HepG2 (cell line): ENCODE measurements around the gene TMEM231. TPM values are rescaled to one million over a fixed set of nuclear protein-coding genes. Genes with fewer than 3 reads are reported as not detected.

Experiments used
- FIP1L1 ChIP-seq: fragments of 200-400 bp; formaldehyde crosslinking; IDR thresholded peaks from 2 replicates; pipeline ENCODE4 v1.6.1; 2018; ENCODE audit warnings: low read depth, mild to moderate bottlenecking, low read length, moderate library complexity, borderline replicate concordance; ENCODE audit not compliant: insufficient read depth
- FOXA3 ChIP-seq: IDR thresholded peaks from 2 replicates; pipeline ENCODE4 v1.6.1; 2016; ENCODE audit warnings: missing genetic modification reagents, missing compliant biosample characterization
- HDAC2 ChIP-seq: sonication (generic); formaldehyde crosslinking; IDR thresholded peaks from 2 replicates; pipeline ENCODE4 v1.4.0; 2020; ENCODE audit warnings: missing genetic modification reagents
- MTA1 ChIP-seq: sonication (generic); formaldehyde crosslinking; IDR thresholded peaks from 2 replicates; pipeline ENCODE4 v1.4.0; 2020; ENCODE audit warnings: missing genetic modification reagents, mild to moderate bottlenecking, borderline replicate concordance
- NCOR1 ChIP-seq: fragments of 200-600 bp; sonication (generic); IDR thresholded peaks from 2 replicates; pipeline ENCODE4 v1.7.0; 2017; ENCODE audit warnings: antibody characterized with exemption, low read length, borderline replicate concordance
- SAP130 ChIP-seq: IDR thresholded peaks from 2 replicates; pipeline ENCODE4 v1.6.1; 2016; ENCODE audit warnings: low read depth
- SIX4 ChIP-seq: sonication (generic); formaldehyde crosslinking; IDR thresholded peaks from 2 replicates; pipeline ENCODE4 v1.4.0; 2020; ENCODE audit warnings: missing genetic modification reagents
- SMARCC2 ChIP-seq: fragments of 450-650 bp; IDR thresholded peaks from 2 replicates; pipeline ENCODE4 v1.6.1; 2017; ENCODE audit warnings: antibody characterized with exemption, mild to moderate bottlenecking
- SOX13 ChIP-seq, 3 experiments: fragments of 450-650 bp in 1 of 3; sonication (generic) in 1 of 3; formaldehyde crosslinking in 1 of 3; IDR thresholded peaks in 2 of 3; conservative IDR thresholded peaks in 1 of 3; 2 replicates each; pipeline versions ENCODE4 v1.5.0 to v1.6.1; 2016 to 2020; ENCODE audit warnings: antibody characterized with exemption in 1 of 3, mild to moderate bottlenecking in 1 of 3, missing compliant biosample characterization in 1 of 3, missing genetic modification reagents in 1 of 3, moderate library complexity in 1 of 3
- SP5 ChIP-seq: IDR thresholded peaks from 2 replicates; pipeline ENCODE4 v1.6.1; 2016; ENCODE audit warnings: low read depth, borderline replicate concordance
- TARDBP ChIP-seq: sonication (generic); formaldehyde crosslinking; IDR thresholded peaks from 2 replicates; pipeline ENCODE4 v1.8.0; 2022; ENCODE audit warnings: mild to moderate bottlenecking, missing genetic modification reagents
- TBL1XR1 ChIP-seq: fragments of 150-350 bp; IDR thresholded peaks from 2 replicates; pipeline ENCODE4 v1.6.1; 2014; ENCODE audit warnings: borderline replicate concordance, low read length; ENCODE audit not compliant: partially characterized antibody
- TCF7 ChIP-seq: sonication (generic); IDR thresholded peaks from 2 replicates; pipeline ENCODE4 v1.6.1; 2016; ENCODE audit warnings: antibody characterized with exemption, low read depth
- ZNF256 ChIP-seq: sonication (generic); formaldehyde crosslinking; conservative IDR thresholded peaks from 2 replicates; pipeline ENCODE4 v1.4.0; 2020; ENCODE audit warnings: missing genetic modification reagents
- ZNF644 ChIP-seq: IDR thresholded peaks from 2 replicates; pipeline ENCODE4 v1.6.1; 2016; ENCODE audit warnings: low read depth
- ZNF800 ChIP-seq: sonication (generic); formaldehyde crosslinking; IDR thresholded peaks from 2 replicates; pipeline ENCODE4 v1.4.0; 2020; ENCODE audit warnings: missing genetic modification reagents
- polyA plus RNA-seq, 8 experiments: library from polyadenylated mRNA; depleted of rRNA in 3 of 8; stranded (reverse) in 7 of 8; unstranded in 1 of 8; fragments of >200 nt; fragmentation: Illumina TruSeq in 4 of 8; extraction: Trizol in 4 of 8; gene quantifications; 2 replicates each; pipeline versions ENCODE4 v1.2.1 to v1.2.3, GENCODE V29; 2011 to 2016; ENCODE audit warnings: low read depth in 4 of 8, missing spikeins in 1 of 8, mixed read lengths in 1 of 8; ENCODE audit not compliant: insufficient read depth in 1 of 8
- total RNA-seq, 5 experiments: library from RNA; depleted of rRNA; stranded (reverse); fragments of >200 nt; fragmentation: Illumina TruSeq; extraction: Trizol; gene quantifications; 2 replicates each; pipeline ENCODE4 v1.2.3, GENCODE V29; 2016; ENCODE audit warnings: low read depth in 1 of 5
- TF ChIP-seq, protein P1 (sequence below): IDR thresholded peaks from 2 replicates; pipeline ENCODE4 v1.6.1; 2016; ENCODE audit warnings: control low read depth
- TF ChIP-seq, protein P2 (sequence below): IDR thresholded peaks from 2 replicates; pipeline ENCODE4 v1.6.1; 2016; ENCODE audit warnings: low read depth
- TF ChIP-seq, protein P3 (sequence below), 2 experiments: IDR thresholded peaks; 2 replicates each; pipeline ENCODE4 v1.6.1; 2011 to 2012; ENCODE audit warnings: low read length in 2 of 2, borderline replicate concordance in 1 of 2, low read depth in 1 of 2, mild to moderate bottlenecking in 1 of 2, moderate library complexity in 1 of 2
- TF ChIP-seq, protein P4 (sequence below): sonication (generic); formaldehyde crosslinking; IDR thresholded peaks from 2 replicates; pipeline ENCODE4 v1.8.1; 2023; ENCODE audit warnings: missing genetic modification reagents, mild to moderate bottlenecking, borderline replicate concordance
- TF ChIP-seq, protein P5 (sequence below): sonication (generic); formaldehyde crosslinking; IDR thresholded peaks from 2 replicates; pipeline ENCODE4 v1.4.0; 2020; ENCODE audit warnings: mild to moderate bottlenecking, low read depth, missing genetic modification reagents

The TMEM231 gene
- total and polyA plus RNA-seq, 2 of the 13 experiments (the other 11 are each of a cell fraction or from before 2014, with no cell fraction given) = 3.5 to 7.4 TPM

- TF ChIP-seq FOXA3 (CRISPR knock-in tag) (peak; percentile 67), TCF7 (no peak), TARDBP (CRISPR knock-in tag) (0 out of 2 replicates have a peak, but pooled peaks have one; percentile 14), SIX4 (CRISPR knock-in tag) (peak; percentile 90), TBL1XR1 (no peak), FIP1L1 (no peak), SMARCC2 (no peak), NCOR1 (no peak), SOX13 (IDR thresholded peaks at IDR 0.05) (no peak), SOX13 (CRISPR knock-in tag; conservative IDR thresholded peaks at IDR 0.05 in 1 of 2, IDR thresholded peaks at IDR 0.05 in 1 of 2) (peak in 1 of 2 experiments; percentile 40; a peak in 1 of 4 replicates), SP5 (CRISPR knock-in tag) (0 out of 2 replicates have a peak, but pooled peaks have one; percentile 54), ZNF644 (CRISPR knock-in tag) (peak; percentile 70; the same call in 1 of the 2 replicates), ZNF800 (CRISPR knock-in tag) (no peak), ZNF256 (no peak), HDAC2 (CRISPR knock-in tag) (no peak), SAP130 (CRISPR knock-in tag) (peak; percentile 75), MTA1 (CRISPR knock-in tag) (no peak)
- TF ChIP-seq, protein P1, sequence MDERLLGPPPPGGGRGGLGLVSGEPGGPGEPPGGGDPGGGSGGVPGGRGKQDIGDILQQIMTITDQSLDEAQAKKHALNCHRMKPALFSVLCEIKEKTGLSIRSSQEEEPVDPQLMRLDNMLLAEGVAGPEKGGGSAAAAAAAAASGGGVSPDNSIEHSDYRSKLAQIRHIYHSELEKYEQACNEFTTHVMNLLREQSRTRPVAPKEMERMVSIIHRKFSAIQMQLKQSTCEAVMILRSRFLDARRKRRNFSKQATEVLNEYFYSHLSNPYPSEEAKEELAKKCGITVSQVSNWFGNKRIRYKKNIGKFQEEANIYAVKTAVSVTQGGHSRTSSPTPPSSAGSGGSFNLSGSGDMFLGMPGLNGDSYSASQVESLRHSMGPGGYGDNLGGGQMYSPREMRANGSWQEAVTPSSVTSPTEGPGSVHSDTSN (CRISPR knock-in tag) = no peak
- TF ChIP-seq, protein P2, sequence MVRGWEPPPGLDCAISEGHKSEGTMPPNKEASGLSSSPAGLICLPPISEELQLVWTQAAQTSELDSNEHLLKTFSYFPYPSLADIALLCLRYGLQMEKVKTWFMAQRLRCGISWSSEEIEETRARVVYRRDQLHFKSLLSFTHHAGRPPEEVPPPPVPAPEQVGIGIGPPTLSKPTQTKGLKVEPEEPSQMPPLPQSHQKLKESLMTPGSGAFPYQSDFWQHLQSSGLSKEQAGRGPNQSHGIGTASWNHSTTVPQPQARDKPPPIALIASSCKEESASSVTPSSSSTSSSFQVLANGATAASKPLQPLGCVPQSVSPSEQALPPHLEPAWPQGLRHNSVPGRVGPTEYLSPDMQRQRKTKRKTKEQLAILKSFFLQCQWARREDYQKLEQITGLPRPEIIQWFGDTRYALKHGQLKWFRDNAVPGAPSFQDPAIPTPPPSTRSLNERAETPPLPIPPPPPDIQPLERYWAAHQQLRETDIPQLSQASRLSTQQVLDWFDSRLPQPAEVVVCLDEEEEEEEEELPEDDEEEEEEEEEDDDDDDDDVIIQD (CRISPR knock-in tag) = peak; percentile 65; the same call in 1 of the 2 replicates
- TF ChIP-seq, protein P3, sequence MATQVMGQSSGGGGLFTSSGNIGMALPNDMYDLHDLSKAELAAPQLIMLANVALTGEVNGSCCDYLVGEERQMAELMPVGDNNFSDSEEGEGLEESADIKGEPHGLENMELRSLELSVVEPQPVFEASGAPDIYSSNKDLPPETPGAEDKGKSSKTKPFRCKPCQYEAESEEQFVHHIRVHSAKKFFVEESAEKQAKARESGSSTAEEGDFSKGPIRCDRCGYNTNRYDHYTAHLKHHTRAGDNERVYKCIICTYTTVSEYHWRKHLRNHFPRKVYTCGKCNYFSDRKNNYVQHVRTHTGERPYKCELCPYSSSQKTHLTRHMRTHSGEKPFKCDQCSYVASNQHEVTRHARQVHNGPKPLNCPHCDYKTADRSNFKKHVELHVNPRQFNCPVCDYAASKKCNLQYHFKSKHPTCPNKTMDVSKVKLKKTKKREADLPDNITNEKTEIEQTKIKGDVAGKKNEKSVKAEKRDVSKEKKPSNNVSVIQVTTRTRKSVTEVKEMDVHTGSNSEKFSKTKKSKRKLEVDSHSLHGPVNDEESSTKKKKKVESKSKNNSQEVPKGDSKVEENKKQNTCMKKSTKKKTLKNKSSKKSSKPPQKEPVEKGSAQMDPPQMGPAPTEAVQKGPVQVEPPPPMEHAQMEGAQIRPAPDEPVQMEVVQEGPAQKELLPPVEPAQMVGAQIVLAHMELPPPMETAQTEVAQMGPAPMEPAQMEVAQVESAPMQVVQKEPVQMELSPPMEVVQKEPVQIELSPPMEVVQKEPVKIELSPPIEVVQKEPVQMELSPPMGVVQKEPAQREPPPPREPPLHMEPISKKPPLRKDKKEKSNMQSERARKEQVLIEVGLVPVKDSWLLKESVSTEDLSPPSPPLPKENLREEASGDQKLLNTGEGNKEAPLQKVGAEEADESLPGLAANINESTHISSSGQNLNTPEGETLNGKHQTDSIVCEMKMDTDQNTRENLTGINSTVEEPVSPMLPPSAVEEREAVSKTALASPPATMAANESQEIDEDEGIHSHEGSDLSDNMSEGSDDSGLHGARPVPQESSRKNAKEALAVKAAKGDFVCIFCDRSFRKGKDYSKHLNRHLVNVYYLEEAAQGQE (IDR thresholded peaks at IDR 0.05; ENCODE audit: borderline replicate concordance in 1 of 2, low read depth in 1 of 2, low read length in 2 of 2) = no peak
- TF ChIP-seq, protein P4, sequence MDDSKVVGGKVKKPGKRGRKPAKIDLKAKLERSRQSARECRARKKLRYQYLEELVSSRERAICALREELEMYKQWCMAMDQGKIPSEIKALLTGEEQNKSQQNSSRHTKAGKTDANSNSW (CRISPR knock-in tag) = no peak
- TF ChIP-seq, protein P5, sequence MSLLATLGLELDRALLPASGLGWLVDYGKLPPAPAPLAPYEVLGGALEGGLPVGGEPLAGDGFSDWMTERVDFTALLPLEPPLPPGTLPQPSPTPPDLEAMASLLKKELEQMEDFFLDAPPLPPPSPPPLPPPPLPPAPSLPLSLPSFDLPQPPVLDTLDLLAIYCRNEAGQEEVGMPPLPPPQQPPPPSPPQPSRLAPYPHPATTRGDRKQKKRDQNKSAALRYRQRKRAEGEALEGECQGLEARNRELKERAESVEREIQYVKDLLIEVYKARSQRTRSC (CRISPR knock-in tag) = no peak
Measured at GRCh38 chr16:75506574-75506973, 49.5 kb downstream of the TMEM231 start (continued).
